NCI-H510A (cell line): ENCODE data around the gene MMP3.
"Not testable (repeated sequence)": the region's sequence is repeated elsewhere in the genome, so short reads cannot be mapped to it uniquely, and the experiment has no call there.

Source experiments
- DNase-seq: peaks from one replicate; lab custom pipeline; 2025; lab: John Stamatoyannopoulos, UW

MMP3 gene

GRCh38 chr11:102843489-102843888, at the start of gene MMP3:
Gene MMP3, minus strand, starts transcription at chr11:102843609. Its CDS starts 63 bp downstream, at chr11:102843546.
- DNase-seq, result no peak

DNA sequence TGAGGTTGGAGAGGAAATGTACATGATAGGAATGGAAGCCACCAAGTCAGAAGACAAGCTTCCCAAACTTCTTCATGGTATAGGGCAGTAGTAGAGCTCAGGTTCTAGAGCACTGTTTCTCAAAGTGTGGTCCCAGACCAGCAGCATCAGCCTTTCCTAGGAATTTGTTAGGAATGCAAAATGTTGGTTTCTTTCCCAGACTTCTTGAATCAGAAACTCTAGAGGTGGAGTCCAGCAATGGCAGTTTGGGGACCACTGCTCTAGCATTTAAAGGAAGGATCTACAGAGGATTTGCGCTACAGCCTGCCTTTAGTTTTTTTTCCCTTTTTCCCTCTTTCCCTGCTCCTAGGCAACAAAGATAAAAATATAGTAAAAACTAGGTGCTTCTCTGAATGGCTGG, 48.3 kb upstream of the MMP3 start:
- no peak for DNase-seq

DNA sequence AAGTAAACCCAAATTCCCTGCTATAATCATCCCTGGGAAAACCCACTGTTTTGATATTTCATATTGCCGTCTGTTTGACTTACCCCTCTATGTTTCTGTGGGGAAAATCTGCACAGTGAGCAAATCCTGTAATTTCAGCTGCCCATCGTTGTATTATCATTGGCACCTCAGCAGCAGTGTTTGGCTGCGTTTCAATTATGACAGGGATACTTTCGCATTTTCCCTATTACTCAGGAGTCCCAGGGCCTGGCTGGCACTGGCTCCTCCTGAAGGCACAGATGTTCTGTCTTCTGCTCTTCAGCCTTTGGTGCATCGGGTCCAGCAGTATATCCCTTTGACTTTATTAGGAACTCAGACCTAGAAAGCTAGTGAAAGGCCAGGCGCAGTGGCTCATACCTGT, 43.6 kb upstream of the MMP3 start:
- no peak for DNase-seq

DNA sequence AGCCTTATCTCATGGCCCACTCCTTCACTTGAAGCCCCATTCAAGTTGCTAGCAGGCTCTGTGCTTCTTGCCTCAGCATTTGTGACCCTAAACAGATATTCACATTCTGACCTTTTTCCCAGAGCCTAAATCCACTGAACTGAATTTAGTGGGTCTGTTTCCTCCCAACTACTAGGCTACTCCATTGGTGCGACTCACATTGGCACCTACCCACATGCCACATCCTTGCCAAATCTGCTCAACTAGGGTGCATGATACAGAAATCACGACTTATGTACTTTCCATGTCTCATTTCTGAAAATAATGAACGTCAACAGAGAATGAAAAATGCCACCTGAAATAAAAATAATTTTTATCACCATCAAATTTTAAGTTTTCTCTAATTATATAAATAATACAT, 39.7 kb upstream of the MMP3 start:
- no peak for DNase-seq

- no peak for DNase-seq
These were observed 39.1 kb upstream of the MMP3 start for GRCh38 chr11:102882389-102883024.

DNA sequence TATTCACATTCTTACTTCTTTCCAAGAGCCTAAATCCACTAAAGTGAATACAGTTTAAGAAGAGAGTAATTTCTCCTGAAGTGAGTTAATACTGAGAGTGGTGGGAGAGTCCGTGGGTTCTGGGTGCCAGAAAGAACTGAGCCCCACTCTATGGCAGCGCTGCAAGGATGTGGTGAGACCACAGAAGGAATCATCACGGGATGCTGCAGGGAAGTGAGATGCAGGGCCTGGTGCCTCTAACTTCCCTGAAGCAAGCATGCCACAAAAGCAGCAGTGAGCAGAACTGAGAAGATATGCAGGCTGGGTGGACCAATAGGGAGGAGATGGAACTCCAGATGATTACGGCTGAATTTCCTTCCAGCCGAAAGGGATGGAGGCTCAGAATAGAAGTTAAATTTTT, 36.4 kb upstream of the MMP3 start:
- DNase-seq, result no peak

- no peak for DNase-seq
These were observed 35.2 kb upstream of the MMP3 start for GRCh38 chr11:102878595-102878994.

- no peak for DNase-seq
These were observed 31.4 kb upstream of the MMP3 start, which contains the start of gene MMP12 for GRCh38 chr11:102874852-102875251. Gene MMP12, minus strand, starts transcription at chr11:102874982. Its CDS starts 45 bp downstream, at chr11:102874937.

DNA sequence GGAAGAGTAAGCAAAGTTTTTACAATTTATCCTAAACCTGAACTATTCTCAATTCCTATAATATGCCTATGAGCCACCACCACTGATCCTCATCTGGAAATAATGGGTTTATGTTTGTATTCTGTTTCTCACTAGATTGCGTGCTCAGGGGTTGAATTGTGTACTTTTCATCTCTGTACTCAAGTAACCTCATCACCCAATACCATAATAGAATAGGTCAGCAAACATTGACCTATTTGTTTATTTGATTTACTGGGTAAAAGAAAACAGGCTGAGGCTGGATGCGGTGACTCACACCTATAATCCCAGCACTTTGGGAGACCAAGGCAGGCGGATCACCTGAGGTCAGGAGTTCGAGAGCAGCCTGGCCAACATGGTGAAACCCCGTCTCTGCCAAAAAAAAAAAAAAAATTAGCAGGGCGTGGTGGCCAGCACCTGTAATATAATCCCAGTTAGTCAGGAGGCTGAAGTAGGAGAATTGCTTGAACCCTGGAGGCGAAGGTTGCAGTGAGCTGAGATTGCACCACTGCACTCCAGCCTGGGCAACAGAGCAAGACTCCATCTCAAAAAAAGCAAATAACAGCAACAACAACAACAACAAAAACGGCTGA, 26.1 kb upstream of the MMP3 start:
- not testable (repeated sequence) for DNase-seq

GRCh38 chr11:102868339-102868738, 24.9 kb upstream of the MMP3 start:
- no peak for DNase-seq

DNA sequence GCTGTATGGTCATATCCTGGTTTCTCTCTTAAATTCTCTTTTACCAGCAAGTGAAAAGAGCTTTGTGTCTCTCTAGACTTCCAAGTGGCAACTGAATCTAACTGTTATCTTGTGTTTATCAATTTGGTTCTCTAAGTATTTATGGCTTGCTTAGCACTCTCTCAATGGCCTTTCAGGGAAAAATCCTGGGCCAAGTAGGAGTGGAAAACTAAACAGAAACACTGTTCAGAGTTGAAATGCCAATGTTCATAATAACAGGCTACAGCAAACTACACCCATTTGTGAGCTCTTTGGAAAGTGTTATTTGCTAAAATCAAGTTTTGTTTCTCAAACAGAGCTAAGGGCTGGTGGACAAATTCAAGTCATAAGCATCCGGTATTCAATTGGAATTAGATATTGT, 21.3 kb upstream of the MMP3 start:
- DNase-seq, result no peak

DNA sequence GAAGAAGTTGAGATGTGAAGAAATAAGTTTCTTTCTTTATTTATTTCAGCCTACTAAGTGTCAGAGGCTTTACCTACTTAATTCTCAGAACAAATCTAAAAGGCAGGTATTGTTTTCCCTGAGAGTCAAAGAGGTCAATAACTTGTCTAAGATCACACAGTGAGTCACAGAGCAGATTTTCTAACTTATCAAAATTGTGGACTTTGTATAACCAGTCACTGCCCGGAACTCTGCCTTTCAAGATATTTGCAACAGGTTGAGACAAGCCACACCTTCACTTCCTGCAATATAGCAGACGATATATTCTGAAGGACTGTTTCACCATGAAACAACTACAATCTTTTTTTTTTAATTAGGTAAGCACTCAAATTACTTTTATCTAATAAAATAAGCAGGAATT, 10.5 kb upstream of the MMP3 start:
- no peak for DNase-seq

DNA sequence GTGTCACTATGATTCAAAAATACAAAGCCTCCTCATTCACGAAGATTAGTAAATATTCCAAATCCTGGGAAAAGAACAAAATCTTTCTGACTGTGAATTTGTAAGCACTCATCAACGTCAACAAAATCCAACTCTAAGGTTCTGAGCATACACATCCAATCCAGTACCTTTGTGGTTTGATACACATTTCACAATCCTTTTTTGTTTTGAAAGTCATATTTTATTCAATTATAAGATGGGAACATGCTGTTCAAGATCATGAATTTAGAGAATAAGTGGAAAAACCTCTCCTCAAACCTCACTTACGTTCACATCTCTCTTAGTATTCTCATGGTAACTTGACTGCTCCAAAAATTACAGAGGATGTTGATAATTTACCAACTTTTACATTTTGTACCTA, 9.6 kb upstream of the MMP3 start:
- no peak for DNase-seq

DNA sequence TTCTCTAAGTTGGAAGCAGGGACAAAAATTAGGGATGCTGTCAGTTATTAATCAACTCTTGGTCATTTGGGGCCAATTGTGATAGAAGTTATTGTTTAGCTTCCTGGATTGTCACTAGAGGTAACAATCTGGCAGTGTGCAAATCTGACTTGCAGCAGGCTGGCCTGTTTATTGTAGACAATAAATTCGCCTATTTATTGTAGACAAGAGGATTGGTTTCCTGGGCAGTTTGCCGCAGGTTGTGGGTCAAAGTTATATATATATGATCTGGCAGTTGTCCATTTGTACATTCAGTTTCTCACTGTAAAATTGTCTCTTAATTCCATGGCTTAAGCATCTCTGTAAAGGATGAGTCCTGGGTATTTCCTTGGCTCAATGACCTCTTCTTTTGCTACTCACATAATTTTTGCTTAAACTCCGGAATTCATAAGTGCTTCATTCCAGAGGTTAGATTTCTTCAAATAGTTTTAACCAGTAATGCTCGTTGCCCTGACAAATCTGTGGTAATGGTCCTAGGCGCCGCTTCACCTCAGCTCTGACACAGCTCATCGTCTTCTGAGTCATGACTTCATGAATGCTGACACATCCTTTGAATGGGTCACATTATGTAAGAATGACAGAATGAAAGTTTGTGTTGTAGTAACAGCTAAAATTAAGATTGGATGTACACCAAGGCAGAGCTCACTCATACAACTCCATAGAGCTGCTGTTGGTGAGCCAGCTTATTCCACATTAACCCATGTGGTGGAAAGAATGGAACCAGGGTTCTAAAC, 7.8 kb upstream of the MMP3 start:
- no peak for DNase-seq

GRCh38 chr11:102849311-102849710, 5.9 kb upstream of the MMP3 start:
- DNase-seq, result no peak

DNA sequence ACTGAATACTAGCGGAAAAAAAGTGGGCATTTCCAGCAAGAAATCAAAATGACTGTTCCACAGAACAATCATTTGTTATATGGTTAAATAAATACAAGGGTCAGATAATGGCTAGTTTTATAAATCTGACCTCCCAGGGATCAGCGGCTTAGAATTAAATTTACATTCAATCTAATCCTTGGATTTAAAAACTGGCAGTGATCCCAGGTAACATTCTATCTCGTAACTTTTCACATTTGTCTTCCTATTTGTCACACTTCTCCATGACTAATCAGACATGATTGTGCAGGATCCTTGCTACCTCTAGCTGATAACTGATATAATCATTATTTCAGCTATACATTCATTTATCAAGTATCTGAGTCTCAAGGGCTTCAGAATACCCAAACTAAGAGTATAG, 2.9 kb upstream of the MMP3 start:
- DNase-seq, result no peak

- DNase-seq, result no peak
These were observed 479 bp downstream of the MMP3 start for GRCh38 chr11:102842930-102843329.

DNA sequence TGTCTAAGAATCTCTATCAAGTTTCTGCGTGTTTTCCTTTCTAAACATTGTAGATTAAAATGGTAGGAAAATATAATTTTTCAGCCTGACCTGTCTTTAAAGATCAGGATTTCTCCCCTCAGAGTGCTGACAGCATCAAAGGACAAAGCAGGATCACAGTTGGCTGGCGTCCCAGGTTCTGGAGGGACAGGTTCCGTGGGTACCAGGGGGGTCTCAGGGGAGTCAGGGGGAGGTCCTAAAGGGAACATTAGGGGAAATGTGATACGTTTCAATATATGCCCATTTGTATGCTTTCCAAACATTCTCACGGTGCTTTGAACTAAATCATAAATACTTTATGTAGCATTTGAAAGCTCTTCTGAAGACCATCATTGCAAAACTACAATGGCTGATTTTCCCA, 3.4 kb downstream of the MMP3 start:
- no peak for DNase-seq

DNA sequence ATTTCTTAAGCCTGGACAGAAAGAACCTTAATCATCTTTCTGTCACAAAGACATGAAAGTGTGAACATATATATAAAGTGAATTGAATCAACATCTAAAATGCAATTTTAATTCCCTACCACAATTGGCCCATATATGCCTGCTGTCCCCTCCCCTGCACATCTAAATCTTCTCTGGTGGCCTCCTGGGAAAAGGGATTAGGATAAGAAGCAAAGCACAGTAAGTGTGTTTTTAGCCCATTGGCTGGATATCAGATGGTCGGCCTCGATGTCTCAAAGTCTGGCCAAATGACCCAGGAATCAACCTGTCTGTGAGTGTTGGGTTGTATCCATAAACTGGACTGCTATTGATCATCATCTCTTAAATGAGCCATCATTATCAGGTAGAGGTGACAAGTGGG, 5.8 kb downstream of the MMP3 start:
- DNase-seq, result no peak

GRCh38 chr11:102837156-102837555, 6.3 kb downstream of the MMP3 start:
- DNase-seq, result no peak

DNA sequence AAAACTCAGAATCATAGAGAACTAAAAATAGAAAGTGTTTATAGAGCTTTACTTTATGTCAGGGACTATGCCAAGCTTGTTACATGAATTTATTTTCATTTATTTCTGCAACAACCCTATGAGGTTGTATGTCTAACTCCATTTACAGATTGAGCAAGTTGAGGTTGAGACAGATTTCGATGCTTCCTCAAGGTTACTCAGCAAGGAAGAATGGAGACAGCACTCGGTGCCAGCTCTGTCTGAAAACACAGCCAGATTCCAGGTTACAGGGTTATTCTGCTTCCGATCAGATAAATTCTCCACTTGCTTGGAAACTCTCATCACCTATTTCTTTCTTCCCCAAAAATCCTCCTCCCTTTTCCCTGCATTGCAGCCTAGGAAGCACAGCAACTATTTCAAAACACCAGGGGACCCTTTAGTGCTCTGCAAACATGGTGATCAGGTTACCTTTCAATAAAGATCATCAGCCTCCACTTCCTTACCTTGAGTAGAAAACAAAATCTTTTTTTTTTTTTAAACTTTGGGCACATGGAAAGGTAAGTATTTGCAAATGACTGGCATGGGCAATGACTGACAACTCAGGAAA, 7.0 kb downstream of the MMP3 start:
- peak; percentile 2 for DNase-seq

DNA sequence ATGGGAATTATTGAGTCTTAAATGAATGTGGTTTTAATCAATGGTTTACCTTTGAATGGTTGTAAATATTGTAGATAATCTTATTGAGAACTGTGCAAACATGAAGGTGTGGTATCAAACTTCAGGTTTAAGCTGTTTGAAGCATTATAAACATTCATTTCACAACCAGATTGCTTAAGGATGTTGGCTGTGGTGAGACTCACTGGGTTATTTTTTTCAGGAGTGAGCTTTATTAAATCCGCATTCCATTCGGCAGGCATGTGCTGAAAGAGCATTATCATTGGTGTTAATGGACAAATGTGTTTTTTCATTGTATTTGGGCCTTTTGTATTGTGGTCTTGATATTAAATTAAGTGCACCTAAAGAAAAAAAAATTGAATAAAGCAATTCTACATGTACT, 9.7 kb downstream of the MMP3 start:
- no peak for DNase-seq

DNA sequence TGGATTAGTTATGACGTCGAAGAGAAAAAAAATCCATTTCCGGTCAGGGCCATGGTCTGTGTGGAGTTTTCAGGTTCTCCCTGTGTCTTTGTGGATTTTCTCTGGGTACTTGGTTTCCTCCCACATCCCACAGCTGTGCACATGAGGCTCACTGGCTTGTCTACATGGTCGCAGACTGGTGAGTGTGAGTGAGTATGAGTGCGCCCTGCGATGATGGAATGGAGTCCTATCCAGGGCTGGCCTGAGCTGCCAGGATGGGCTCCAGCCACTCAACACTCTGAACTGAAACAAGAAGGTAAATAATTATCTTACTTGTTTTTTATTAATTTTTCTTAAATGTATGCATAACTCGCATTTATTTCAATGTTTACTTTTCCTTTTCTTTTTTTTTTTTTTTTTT, 10.8 kb downstream of the MMP3 start:
- DNase-seq, result no peak
